Testis (tissue), 2 donors: Measurements from ENCODE around the gene NAPSA.

Experiments
- POLR2A ChIP-seq: fragments of 450-650 bp; IDR thresholded peaks from one replicate; pipeline ENCODE4 v1.6.1; 2017; ENCODE audit warnings: antibody characterized with exemption, mild to moderate bottlenecking, moderate library complexity
- TF ChIP-seq, protein P1 (sequence below), 3 experiments: fragments of 450-650 bp in 2 of 3; fragments of 200-600 bp in 1 of 3; sonication (generic) in 1 of 3; IDR thresholded peaks; one replicate each; pipeline ENCODE4 v1.5.1; 2016 to 2019; ENCODE audit warnings: antibody characterized with exemption in 3 of 3, mild to moderate bottlenecking in 2 of 3, moderate library complexity in 1 of 3

DNA sequence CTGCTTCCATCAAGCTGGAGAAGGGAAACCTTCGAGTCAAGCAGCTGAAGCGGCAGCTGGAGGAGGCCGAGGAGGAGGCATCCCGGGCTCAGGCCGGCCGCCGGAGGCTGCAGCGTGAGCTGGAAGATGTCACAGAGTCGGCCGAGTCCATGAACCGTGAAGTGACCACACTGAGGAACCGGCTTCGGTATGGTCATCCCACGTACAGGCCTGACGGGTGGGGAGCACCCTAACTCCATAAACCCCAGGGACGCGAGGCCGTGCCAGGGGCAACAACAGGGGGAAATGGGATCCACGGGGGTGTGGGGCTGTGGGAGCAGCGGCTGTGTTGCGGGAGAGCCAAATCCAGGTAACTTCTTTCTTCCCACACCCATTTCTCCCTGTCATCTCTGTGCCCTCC is 56.4 kb downstream of the NAPSA start:
- TF ChIP-seq, protein P1, sequence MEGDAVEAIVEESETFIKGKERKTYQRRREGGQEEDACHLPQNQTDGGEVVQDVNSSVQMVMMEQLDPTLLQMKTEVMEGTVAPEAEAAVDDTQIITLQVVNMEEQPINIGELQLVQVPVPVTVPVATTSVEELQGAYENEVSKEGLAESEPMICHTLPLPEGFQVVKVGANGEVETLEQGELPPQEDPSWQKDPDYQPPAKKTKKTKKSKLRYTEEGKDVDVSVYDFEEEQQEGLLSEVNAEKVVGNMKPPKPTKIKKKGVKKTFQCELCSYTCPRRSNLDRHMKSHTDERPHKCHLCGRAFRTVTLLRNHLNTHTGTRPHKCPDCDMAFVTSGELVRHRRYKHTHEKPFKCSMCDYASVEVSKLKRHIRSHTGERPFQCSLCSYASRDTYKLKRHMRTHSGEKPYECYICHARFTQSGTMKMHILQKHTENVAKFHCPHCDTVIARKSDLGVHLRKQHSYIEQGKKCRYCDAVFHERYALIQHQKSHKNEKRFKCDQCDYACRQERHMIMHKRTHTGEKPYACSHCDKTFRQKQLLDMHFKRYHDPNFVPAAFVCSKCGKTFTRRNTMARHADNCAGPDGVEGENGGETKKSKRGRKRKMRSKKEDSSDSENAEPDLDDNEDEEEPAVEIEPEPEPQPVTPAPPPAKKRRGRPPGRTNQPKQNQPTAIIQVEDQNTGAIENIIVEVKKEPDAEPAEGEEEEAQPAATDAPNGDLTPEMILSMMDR (IDR thresholded peaks at IDR 0.05), result no peak
- TF ChIP-seq POLR2A, result no peak
